RWPE1 (cell line): Measurements from ENCODE around the gene TUT1.

Experiments
- CTCF ChIA-PET: fragments of 350-600 bp; sonication (Branson Sonifier 250); formaldehyde crosslinking; extraction: SDS; loops from one replicate; lab custom pipeline; 2021; lab: Yijun Ruan, JAX
- POLR2A ChIA-PET: fragments of 400-600 bp; formaldehyde crosslinking; extraction: SDS; loops from one replicate; lab custom pipeline; 2020; ENCODE audit warnings: antibody characterized with exemption; ENCODE audit not compliant: low non-redundant PET; lab: Yijun Ruan, JAX
- DNase-seq: peaks from one replicate; pipeline ENCODE4 v3.0.0; 2012; ENCODE audit warnings: low spot score
- H3K27ac ChIP-seq: fragments of 450-650 bp; 2 replicates; pipeline ENCODE4 v1.5.1; 2017
- TF ChIP-seq, protein P1 (sequence below): fragments of 450-650 bp; conservative IDR thresholded peaks from 2 replicates; pipeline ENCODE4 v1.5.1; 2017; ENCODE audit warnings: low read depth, mild to moderate bottlenecking

The TUT1 gene

GRCh38 chr11:62547691-62548281 lies 43.5 kb downstream of the TUT1 start:
- DNase-seq, result peak; percentile 89
- CTCF ChIA-PET, result interaction anchor here (0.7 to 1.5 kb wide), 4 partner anchors 10 to 281 kb away, joined by 3 to 10 read pairs (median 4); no protein-coding TSS in a partner anchor
- H3K27ac ChIP-seq, result peak overlapping the region; percentile 100
- TF ChIP-seq, protein P1, sequence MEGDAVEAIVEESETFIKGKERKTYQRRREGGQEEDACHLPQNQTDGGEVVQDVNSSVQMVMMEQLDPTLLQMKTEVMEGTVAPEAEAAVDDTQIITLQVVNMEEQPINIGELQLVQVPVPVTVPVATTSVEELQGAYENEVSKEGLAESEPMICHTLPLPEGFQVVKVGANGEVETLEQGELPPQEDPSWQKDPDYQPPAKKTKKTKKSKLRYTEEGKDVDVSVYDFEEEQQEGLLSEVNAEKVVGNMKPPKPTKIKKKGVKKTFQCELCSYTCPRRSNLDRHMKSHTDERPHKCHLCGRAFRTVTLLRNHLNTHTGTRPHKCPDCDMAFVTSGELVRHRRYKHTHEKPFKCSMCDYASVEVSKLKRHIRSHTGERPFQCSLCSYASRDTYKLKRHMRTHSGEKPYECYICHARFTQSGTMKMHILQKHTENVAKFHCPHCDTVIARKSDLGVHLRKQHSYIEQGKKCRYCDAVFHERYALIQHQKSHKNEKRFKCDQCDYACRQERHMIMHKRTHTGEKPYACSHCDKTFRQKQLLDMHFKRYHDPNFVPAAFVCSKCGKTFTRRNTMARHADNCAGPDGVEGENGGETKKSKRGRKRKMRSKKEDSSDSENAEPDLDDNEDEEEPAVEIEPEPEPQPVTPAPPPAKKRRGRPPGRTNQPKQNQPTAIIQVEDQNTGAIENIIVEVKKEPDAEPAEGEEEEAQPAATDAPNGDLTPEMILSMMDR, result no peak
- POLR2A ChIA-PET, result interaction anchor here (1.1 to 2.3 kb wide), 2 partner anchors 13 to 26 kb away, joined by 3 to 11 read pairs; partner anchors contain the start of gene EEF1G

- ChIA-PET CTCF (interaction anchor here (0.7 to 1.5 kb wide), 3 partner anchors 9 to 123 kb away, joined by 4 to 10 read pairs (median 4); no protein-coding TSS in a partner anchor), POLR2A (interaction anchor here (0.7 to 2.3 kb wide), 5 partner anchors 8 to 45 kb away, joined by 3 to 11 read pairs (median 5); partner anchors contain the start of genes EEF1G and TUT1)
- H3K27ac ChIP-seq, result peak overlapping the region; percentile 100
- TF ChIP-seq, protein P1, result no peak
- peak; percentile 56 for DNase-seq
Observed at GRCh38 chr11:62546929-62547625, 44.2 kb downstream of the TUT1 start.

GRCh38 chr11:62546244-62546928 lies 44.9 kb downstream of the TUT1 start, which contains the start of gene AHNAK:
TSS of gene AHNAK (minus strand) at chr11:62546806. CDS start at chr11:62536098, 10,708 bp downstream.
- peak; percentile 62 for DNase-seq
- peak within 1 kb of the TSS; percentile 100 for H3K27ac ChIP-seq
- TF ChIP-seq, protein P1, result no peak
- CTCF ChIA-PET, result interaction anchor here (0.7 to 1.5 kb wide), 3 partner anchors 9 to 122 kb away, joined by 4 to 10 read pairs (median 4); no protein-coding TSS in a partner anchor
- POLR2A ChIA-PET, result interaction anchor here (0.7 to 2.3 kb wide), 5 partner anchors 9 to 45 kb away, joined by 3 to 11 read pairs (median 5); partner anchors contain the start of genes EEF1G and TUT1

DNA sequence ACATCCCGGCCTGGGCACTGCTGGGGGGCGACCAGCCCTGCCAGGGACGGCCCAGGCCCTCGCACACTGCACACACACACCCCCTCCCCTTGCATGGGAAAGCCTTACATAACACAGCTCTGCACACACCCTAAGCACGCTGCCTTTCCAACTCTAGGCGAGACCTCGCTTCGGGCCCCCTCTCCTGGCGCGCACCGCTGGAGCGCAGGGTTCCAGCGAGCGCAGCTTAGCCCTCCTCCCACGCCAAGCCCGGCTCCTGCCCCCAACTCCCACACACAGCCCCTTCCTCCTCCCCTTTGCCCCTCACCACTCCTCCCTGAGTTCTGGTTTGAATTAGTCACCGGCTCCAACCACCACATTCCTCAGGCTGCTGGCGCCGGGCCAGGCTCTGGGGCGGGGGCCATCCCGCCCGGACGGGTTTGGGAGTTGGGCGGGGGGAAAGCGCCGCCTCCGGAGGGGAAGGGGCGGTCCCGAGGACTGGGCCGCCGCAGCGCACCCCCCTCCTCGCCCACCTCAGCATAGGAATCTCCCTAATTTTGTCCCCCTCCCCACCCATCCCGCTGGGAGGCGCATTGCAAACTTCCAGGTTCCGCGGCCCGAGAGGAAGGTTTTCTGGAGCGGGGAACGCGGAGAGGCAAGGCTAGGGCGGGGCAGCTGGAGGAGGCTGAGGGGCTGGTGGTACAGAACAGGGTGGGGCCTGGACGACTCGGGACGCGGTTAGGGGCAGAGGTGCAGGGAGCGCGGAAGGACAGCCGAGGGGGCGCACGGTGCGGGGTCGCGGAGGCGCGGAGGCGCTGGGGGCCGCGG lies 45.7 kb downstream of the TUT1 start:
- CTCF ChIA-PET, result interaction anchor here (0.6 to 4.8 kb wide), 3 partner anchors 13 to 185 kb away, joined by 3 to 74 read pairs (median 33); no protein-coding TSS in a partner anchor

More for the DNA sequence above, 45.7 kb downstream of the TUT1 start:
- POLR2A ChIA-PET, result interaction anchor here (0.6 to 2.3 kb wide), 2 partner anchors 15 to 162 kb away, joined by 3 to 11 read pairs; no protein-coding TSS in a partner anchor
- peak overlapping the region; percentile 100 for H3K27ac ChIP-seq
- DNase-seq, result peak; percentile 96
- TF ChIP-seq, protein P1, result no peak
